ENCODE results near the gene EHMT2. TPM values are rescaled to one million over a fixed set of nuclear protein-coding genes. Genes with fewer than 3 reads are reported as not detected.

The EHMT2 gene
- total RNA-seq, 4 donors from 2014 or later = 23.4 to 34.5 (median 27.4) TPM

GRCh38 chr6:31927242-31927862 is 29.9 kb upstream of the EHMT2 start, which contains the start of gene C2:
TSS of gene C2 (plus strand) at chr6:31927717. CDS start at chr6:31927753, 36 bp downstream.
- Histone ChIP-seq H3K4me1 (no peaks in the 10 kb centered on the region), H3K4me3 (peak within 1 kb of the TSS in 3 of 4 donors; percentile 3 to 49 (median 27)), H3K27ac (peak within 1 kb of the TSS in 1 of 4 donors; percentile 1), H3K9me3 (no peaks in the 10 kb centered on the region), H3K27me3 (peaks cover 0 to 14% (median 0%) of the 10 kb centered on the region in 4 donors), H3K36me3 (no peaks in the 10 kb centered on the region)
- DNase-seq = no peak
- 74 to 75% methylated on average over 10 to 11 of the region's 11 CpGs for WGBS, 2 donors
- intact Hi-C loops (cut with DNase I) = no loop called here
- TF ChIP-seq POLR2A (IDR thresholded peaks at IDR 0.05) = no peak
- TF ChIP-seq, protein P1, sequence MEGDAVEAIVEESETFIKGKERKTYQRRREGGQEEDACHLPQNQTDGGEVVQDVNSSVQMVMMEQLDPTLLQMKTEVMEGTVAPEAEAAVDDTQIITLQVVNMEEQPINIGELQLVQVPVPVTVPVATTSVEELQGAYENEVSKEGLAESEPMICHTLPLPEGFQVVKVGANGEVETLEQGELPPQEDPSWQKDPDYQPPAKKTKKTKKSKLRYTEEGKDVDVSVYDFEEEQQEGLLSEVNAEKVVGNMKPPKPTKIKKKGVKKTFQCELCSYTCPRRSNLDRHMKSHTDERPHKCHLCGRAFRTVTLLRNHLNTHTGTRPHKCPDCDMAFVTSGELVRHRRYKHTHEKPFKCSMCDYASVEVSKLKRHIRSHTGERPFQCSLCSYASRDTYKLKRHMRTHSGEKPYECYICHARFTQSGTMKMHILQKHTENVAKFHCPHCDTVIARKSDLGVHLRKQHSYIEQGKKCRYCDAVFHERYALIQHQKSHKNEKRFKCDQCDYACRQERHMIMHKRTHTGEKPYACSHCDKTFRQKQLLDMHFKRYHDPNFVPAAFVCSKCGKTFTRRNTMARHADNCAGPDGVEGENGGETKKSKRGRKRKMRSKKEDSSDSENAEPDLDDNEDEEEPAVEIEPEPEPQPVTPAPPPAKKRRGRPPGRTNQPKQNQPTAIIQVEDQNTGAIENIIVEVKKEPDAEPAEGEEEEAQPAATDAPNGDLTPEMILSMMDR (IDR thresholded peaks at IDR 0.05) = no peak

- H3K27ac ChIP-seq = no peak overlapping the region
- WGBS, 2 donors = 17 to 23% methylated on average over 5 of the region's 5 CpGs
- TF ChIP-seq, protein P1 (IDR thresholded peaks at IDR 0.05) = no peak
- no peak for TF ChIP-seq POLR2A (IDR thresholded peaks at IDR 0.05)
- no peak for DNase-seq
- peaks cover 0 to 17% (median 4%) of the 10 kb centered on the region in 3 donors for H3K4me1 ChIP-seq
- H3K4me3 ChIP-seq = no peak overlapping the region
- no peaks in the 10 kb centered on the region for H3K36me3 ChIP-seq
- no peaks in the 10 kb centered on the region for H3K27me3 ChIP-seq
- no peaks in the 10 kb centered on the region for H3K9me3 ChIP-seq
- intact Hi-C loops (cut with DNase I) = no loop called here
Measured at GRCh38 chr6:31922942-31923341, 25.4 kb upstream of the EHMT2 start.

DNA sequence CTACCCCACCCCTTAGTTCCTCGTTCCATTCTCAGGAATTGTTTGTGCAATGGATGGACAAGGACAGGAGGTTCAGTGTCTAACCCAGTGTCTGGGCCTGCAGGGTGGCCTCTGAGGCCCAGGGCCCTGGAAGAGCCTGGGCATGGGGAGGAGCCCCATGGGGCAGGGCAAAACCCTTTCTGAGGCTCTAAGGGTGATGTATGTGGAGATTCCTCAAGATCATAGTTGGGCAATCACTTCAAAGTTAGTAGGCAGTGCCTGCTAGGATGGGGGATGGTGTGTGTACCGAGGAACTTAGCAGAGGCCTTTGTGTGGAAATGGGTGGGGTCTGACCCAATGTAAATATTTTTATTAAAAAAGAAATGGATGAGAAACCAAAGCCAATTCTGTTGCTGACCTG is 23.3 kb upstream of the EHMT2 start:
- DNase-seq = no peak
- TF ChIP-seq POLR2A (IDR thresholded peaks at IDR 0.05) = no peak
- TF ChIP-seq, protein P1 (IDR thresholded peaks at IDR 0.05) = no peak
- H3K27ac ChIP-seq = peak overlapping the region in 2 of 4 donors; percentile 45 to 49
- 15 to 56% methylated on average over 1 to 2 of the region's 2 CpGs for WGBS, 2 donors
- H3K36me3 ChIP-seq = no peaks in the 10 kb centered on the region
- intact Hi-C loops (cut with DNase I) = no loop called here
- no peaks in the 10 kb centered on the region for H3K27me3 ChIP-seq
- no peaks in the 10 kb centered on the region for H3K9me3 ChIP-seq
- H3K4me3 ChIP-seq = no peak overlapping the region
- peaks cover 0 to 17% (median 4%) of the 10 kb centered on the region in 3 donors for H3K4me1 ChIP-seq

GRCh38 chr6:31919624-31920303 is 22.3 kb upstream of the EHMT2 start:
- H3K9me3 ChIP-seq = no peaks in the 10 kb centered on the region
- no peak overlapping the region for H3K4me3 ChIP-seq
- H3K27ac ChIP-seq = peak overlapping the region; percentile 22 to 50 (median 45)
- 52 to 76% methylated on average over 6 of the region's 6 CpGs for WGBS, 2 donors
- no peaks in the 10 kb centered on the region for H3K36me3 ChIP-seq
- intact Hi-C loops (cut with DNase I) = no loop called here
- TF ChIP-seq, protein P1 (IDR thresholded peaks at IDR 0.05) = no peak
- no peak for TF ChIP-seq POLR2A (IDR thresholded peaks at IDR 0.05)
- no peak for DNase-seq
- H3K4me1 ChIP-seq = peaks cover 0 to 17% (median 4%) of the 10 kb centered on the region in 3 donors
- H3K27me3 ChIP-seq = no peaks in the 10 kb centered on the region

GRCh38 chr6:31918069-31918720 is 20.7 kb upstream of the EHMT2 start:
- intact Hi-C loops (cut with DNase I) = no loop called here
- WGBS, 2 donors = 67 to 79% methylated on average over 3 to 8 of the region's 8 CpGs
- Histone ChIP-seq H3K36me3 (no peaks in the 10 kb centered on the region), H3K9me3 (no peaks in the 10 kb centered on the region), H3K27me3 (no peaks in the 10 kb centered on the region), H3K27ac (no peak overlapping the region), H3K4me3 (no peak overlapping the region), H3K4me1 (peaks cover 0 to 26% (median 4%) of the 10 kb centered on the region in 3 donors)
- no peak for TF ChIP-seq POLR2A (IDR thresholded peaks at IDR 0.05)
- TF ChIP-seq, protein P1 (IDR thresholded peaks at IDR 0.05) = no peak
- no peak for DNase-seq

All from esophagus squamous epithelium (tissue), 5 donors.